ENCODE measurements around the gene SGK2. TPM values are rescaled to one million over a fixed set of nuclear protein-coding genes. Genes with fewer than 3 reads are reported as not detected.

Gene SGK2
- total RNA-seq, 1 donor from 2014 or later = 2.8 TPM

DNA sequence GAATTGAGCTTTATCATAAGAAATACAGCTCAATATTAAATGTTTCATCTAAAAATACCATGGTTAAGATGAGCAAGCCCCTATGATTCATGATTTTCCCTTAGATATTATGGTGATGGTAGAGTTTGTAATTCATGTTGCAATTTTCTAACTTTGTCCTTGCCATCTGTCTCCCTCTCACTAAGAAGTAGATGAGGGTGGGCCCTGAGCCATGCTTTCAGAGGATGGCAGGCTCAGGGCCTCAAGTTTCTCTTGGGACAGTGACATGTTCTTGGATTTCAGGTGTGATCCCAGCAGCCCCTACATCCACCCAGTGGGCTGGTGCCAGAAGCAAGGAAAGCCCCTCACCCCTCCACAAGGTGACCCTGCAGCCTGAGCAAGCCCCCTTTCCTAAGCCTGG lies 25.8 kb upstream of the SGK2 start:
- Mint-ChIP-seq H3K4me1 (no peaks in the 10 kb centered on the region), H3K36me3 (no peaks in the 10 kb centered on the region), H3K27me3 (ENCODE audit: insufficient read depth, low read depth) (no peaks in the 10 kb centered on the region), H3K4me3 (no peak overlapping the region), H3K9me3 (no peaks in the 10 kb centered on the region), H3K27ac (no peak overlapping the region)
- Histone ChIP-seq H3K4me1 (no peaks in the 10 kb centered on the region), H3K9ac (no peak overlapping the region), H3K9me3 (ENCODE audit: low read depth) (no peaks in the 10 kb centered on the region), H3K4me3 (no peak overlapping the region), H4K20me1 (ENCODE audit: low read depth) (no peaks in the 10 kb centered on the region), H3K27me3 (no peaks in the 10 kb centered on the region), H3K4me2 (no peak overlapping the region), H3K36me3 (no peaks in the 10 kb centered on the region), H3K27ac (no peak overlapping the region), H3K79me2 (ENCODE audit: low read depth) (no peaks in the 10 kb centered on the region), H2AFZ (replicated peaks) (no peak overlapping the region), H3F3A (ENCODE audit: low read depth) (no peaks in the 10 kb centered on the region)
- DNase-seq (ENCODE audit: low spot score) = no peak
- TF ChIP-seq EZH2phosphoT487 (IDR thresholded peaks at IDR 0.05) (no peak), EZH2 (IDR thresholded peaks at IDR 0.05) (no peak)
- TF ChIP-seq, protein P1, sequence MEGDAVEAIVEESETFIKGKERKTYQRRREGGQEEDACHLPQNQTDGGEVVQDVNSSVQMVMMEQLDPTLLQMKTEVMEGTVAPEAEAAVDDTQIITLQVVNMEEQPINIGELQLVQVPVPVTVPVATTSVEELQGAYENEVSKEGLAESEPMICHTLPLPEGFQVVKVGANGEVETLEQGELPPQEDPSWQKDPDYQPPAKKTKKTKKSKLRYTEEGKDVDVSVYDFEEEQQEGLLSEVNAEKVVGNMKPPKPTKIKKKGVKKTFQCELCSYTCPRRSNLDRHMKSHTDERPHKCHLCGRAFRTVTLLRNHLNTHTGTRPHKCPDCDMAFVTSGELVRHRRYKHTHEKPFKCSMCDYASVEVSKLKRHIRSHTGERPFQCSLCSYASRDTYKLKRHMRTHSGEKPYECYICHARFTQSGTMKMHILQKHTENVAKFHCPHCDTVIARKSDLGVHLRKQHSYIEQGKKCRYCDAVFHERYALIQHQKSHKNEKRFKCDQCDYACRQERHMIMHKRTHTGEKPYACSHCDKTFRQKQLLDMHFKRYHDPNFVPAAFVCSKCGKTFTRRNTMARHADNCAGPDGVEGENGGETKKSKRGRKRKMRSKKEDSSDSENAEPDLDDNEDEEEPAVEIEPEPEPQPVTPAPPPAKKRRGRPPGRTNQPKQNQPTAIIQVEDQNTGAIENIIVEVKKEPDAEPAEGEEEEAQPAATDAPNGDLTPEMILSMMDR (IDR thresholded peaks at IDR 0.05) = no peak

DNA sequence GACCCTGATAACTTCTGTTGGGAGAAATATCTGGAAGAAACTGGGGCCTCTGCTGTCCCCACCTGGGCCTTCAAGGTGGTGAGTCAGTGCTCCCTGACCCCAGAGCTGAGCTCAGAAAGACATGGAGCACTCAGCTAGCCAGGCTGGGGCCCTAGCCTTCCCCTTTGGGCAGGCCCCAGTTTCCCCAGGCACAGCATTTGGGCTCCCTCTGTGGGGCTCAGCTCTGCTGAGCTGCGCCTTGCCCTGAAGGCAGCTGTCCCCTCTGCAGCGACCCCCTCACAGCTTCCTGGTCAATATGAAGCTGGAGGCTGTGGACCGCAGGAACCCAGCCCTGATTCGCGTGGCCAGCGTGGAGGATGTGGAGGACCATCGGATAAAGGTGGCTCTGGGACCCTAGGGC lies 24.8 kb upstream of the SGK2 start:
- H3K4me3 ChIP-seq = no peak overlapping the region
- no peaks in the 10 kb centered on the region for H3K27me3 ChIP-seq
- H3K36me3 ChIP-seq = no peaks in the 10 kb centered on the region
- H3F3A ChIP-seq (ENCODE audit: low read depth) = no peaks in the 10 kb centered on the region
- no peak overlapping the region for H3K9ac ChIP-seq
- H4K20me1 ChIP-seq (ENCODE audit: low read depth) = no peaks in the 10 kb centered on the region
- no peak overlapping the region for H3K4me2 ChIP-seq
- no peaks in the 10 kb centered on the region for H3K79me2 ChIP-seq (ENCODE audit: low read depth)
- DNase-seq (ENCODE audit: low spot score) = no peak
- no peaks in the 10 kb centered on the region for H3K9me3 ChIP-seq (ENCODE audit: low read depth)
- TF ChIP-seq EZH2 (IDR thresholded peaks at IDR 0.05) (no peak), EZH2phosphoT487 (IDR thresholded peaks at IDR 0.05) (no peak)
- TF ChIP-seq, protein P1 (IDR thresholded peaks at IDR 0.05) = no peak
- no peaks in the 10 kb centered on the region for H3K9me3 Mint-ChIP-seq
- no peak overlapping the region for H3K27ac Mint-ChIP-seq
- no peak overlapping the region for H3K27ac ChIP-seq
- H3K4me1 Mint-ChIP-seq = no peaks in the 10 kb centered on the region
- peaks cover 3% of the 10 kb centered on the region for H3K36me3 Mint-ChIP-seq
- H3K4me3 Mint-ChIP-seq = no peak overlapping the region
- H3K4me1 ChIP-seq = no peaks in the 10 kb centered on the region
- peaks cover 1% of the 10 kb centered on the region for H3K27me3 Mint-ChIP-seq (ENCODE audit: insufficient read depth, low read depth)
- no peak overlapping the region for H2AFZ ChIP-seq (replicated peaks)

DNA sequence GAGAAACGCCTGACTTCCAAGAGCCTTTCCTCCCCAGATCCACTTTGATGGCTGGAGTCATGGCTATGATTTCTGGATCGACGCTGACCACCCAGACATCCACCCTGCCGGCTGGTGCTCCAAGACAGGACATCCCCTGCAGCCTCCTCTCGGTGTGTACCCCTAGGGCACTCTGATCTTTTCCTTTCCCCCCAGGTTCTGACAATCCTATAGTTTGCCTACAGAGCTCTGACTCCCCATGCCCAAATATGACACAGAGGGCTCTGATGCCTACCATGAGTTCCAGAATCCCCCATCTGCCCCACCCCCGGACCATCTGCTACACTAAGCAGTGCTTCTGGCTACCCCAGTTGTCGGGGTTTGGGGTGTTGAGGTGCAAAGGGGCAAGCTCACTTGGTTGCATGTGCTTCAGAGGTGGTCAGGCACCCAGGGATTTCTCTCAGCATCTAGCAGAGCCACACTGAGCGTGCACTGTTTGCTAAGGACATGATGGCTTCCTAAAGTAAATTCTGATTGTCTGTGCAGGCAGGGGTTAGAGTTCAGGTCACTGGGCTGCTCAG lies 24.0 kb upstream of the SGK2 start:
- H3K4me1 ChIP-seq = no peaks in the 10 kb centered on the region
- no peak overlapping the region for H3K4me3 ChIP-seq
- H3K36me3 ChIP-seq = no peaks in the 10 kb centered on the region
- H3K9me3 ChIP-seq (ENCODE audit: low read depth) = no peaks in the 10 kb centered on the region
- H3K4me2 ChIP-seq = no peak overlapping the region
- no peak overlapping the region for H3K27ac Mint-ChIP-seq
- H3K4me3 Mint-ChIP-seq = no peak overlapping the region
- H2AFZ ChIP-seq (replicated peaks) = no peak overlapping the region
- no peak overlapping the region for H3K9ac ChIP-seq
- no peak overlapping the region for H3K27ac ChIP-seq
- no peaks in the 10 kb centered on the region for H3K9me3 Mint-ChIP-seq
- no peaks in the 10 kb centered on the region for H3F3A ChIP-seq (ENCODE audit: low read depth)
- TF ChIP-seq EZH2phosphoT487 (IDR thresholded peaks at IDR 0.05) = no peak
- TF ChIP-seq EZH2 (IDR thresholded peaks at IDR 0.05) = no peak
- TF ChIP-seq, protein P1 (IDR thresholded peaks at IDR 0.05) = no peak
- peaks cover 2% of the 10 kb centered on the region for H3K27me3 Mint-ChIP-seq (ENCODE audit: insufficient read depth, low read depth)
- H3K36me3 Mint-ChIP-seq = peaks cover 3% of the 10 kb centered on the region
- no peaks in the 10 kb centered on the region for H3K27me3 ChIP-seq
- H3K79me2 ChIP-seq (ENCODE audit: low read depth) = no peaks in the 10 kb centered on the region
- no peaks in the 10 kb centered on the region for H3K4me1 Mint-ChIP-seq
- H4K20me1 ChIP-seq (ENCODE audit: low read depth) = no peaks in the 10 kb centered on the region
- DNase-seq (ENCODE audit: low spot score) = no peak
